GM18909 (cell line): ENCODE data around the gene ANO7.

Experiments
- ATAC-seq: cut with Tn5 transposase; IDR thresholded peaks from one replicate; pipeline ENCODE4 v1.9.1; 2021; ENCODE audit warnings: mild to moderate bottlenecking; ENCODE audit not compliant: unreplicated experiment, poor library complexity

ANO7 gene, protein sequence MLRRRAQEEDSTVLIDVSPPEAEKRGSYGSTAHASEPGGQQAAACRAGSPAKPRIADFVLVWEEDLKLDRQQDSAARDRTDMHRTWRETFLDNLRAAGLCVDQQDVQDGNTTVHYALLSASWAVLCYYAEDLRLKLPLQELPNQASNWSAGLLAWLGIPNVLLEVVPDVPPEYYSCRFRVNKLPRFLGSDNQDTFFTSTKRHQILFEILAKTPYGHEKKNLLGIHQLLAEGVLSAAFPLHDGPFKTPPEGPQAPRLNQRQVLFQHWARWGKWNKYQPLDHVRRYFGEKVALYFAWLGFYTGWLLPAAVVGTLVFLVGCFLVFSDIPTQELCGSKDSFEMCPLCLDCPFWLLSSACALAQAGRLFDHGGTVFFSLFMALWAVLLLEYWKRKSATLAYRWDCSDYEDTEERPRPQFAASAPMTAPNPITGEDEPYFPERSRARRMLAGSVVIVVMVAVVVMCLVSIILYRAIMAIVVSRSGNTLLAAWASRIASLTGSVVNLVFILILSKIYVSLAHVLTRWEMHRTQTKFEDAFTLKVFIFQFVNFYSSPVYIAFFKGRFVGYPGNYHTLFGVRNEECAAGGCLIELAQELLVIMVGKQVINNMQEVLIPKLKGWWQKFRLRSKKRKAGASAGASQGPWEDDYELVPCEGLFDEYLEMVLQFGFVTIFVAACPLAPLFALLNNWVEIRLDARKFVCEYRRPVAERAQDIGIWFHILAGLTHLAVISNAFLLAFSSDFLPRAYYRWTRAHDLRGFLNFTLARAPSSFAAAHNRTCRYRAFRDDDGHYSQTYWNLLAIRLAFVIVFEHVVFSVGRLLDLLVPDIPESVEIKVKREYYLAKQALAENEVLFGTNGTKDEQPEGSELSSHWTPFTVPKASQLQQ

GRCh38 chr2:241188361-241189092 lies at the start of gene ANO7:
TSS of gene ANO7 (plus strand) at chr2:241188677. CDS start at chr2:241190064, 1,387 bp downstream.
- no peak for ATAC-seq

DNA sequence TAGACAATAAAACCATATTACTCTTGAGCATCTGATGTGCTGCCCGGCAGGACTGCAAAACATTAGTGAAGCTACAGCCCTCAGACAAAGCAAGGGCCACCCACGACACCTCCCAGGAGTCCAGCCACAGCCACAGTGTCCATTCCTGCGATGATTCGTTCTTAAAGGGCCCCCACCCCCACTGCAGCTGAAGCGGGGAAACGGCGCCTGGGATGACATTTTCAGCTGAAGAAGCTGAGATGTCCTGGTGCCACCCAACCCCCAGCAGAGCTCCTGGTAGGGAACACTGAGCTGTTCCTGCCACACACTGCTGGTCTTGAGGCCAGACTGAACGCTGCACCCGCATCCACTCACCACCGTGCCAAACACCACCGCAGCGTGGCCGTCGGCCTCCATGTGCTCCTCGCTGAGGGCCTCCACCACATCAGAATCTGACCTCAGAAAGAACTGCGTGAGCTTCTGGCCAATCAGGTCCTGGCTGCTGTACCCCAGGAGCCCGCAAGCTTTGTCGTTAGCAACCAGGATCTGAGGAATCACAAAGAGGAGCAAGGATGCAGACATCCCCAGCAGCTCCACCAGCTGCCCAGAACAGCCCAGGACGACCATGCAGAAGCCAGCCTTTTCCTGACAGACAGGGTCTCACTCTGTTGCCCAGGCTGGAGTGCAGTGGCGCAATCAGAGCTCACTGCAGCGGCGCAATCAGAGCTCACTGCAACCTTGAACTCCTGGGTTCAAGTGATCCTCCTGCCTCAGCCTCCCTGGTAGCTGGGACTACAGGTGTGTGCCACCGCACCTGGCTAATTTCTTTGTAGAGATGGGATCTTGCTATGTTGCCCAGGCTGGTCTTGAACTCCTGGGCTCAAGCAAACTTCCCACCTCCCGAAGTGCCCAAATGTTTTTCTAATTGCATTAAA lies 48.7 kb upstream of the ANO7 start:
- no peak for ATAC-seq

- ATAC-seq: no peak
Observed at GRCh38 chr2:241140445-241140840, 48.0 kb upstream of the ANO7 start.

DNA sequence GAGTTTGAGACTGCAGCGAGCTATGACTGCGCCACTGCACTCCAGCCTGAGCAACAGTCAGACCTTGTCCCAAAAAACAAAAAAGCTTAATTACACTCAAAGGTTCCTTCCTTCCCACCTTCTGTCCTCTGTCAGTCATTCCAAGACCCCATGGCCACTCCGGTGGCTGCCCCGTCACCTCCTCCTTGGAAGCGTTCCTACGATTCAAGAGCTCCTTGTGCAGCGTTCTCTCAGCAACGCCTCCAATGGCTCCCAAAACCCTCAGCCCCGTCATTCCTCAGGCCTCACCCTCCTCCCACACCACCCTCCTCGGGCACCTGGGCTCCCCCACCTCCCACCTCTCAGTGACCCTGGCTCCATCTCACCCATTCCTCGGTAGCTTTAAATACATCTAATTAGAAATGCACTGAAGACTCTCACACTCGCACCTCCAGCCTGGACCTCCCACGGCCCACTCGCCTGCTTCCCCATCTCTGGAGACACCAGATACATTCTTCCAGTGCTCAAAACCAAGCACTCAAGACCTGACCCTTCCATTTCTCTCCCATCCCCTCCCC lies 47.2 kb upstream of the ANO7 start:
- no peak for ATAC-seq

DNA sequence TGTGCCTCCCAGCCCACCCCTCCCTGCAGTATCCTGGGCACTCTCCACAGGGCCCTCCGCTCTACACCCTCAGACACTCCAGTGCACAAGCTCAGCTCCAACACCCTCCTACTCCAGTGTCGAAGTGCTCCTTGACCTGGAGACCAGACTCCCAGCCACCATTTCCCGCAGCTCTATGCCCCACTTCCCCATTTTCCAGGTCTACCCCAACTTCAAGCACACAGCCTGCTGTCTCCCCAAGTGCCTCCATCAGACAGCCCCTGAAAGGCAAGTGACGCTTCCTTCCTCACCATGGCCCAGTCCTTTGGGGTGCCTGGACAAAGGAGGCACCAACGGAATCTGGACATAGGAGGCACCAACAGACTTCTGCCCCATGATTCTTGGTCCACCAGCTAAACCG lies 46.4 kb upstream of the ANO7 start:
- ATAC-seq: no peak

GRCh38 chr2:241142593-241142992 lies 45.9 kb upstream of the ANO7 start:
- no peak for ATAC-seq

DNA sequence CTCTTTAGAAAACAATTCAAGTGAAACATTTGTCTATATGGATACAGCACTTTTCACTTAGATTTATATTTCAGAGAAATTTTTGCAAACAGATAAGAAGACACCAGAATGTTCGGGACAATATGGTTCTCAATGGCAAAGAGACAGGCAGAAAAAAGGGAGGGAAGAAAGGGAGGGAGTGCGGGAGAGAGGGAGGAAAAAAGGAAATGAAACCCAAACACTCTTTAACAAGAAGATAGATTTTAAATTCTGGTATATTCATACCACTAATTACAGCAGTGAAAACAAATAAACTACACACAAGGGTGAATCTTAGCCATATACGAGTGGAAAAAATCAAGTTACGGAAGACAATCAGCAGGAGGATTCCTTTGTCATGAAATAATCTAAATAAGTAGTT lies 42.2 kb upstream of the ANO7 start:
- ATAC-seq: no peak

- no peak for ATAC-seq
Observed at GRCh38 chr2:241147336-241147735, 41.1 kb upstream of the ANO7 start.

DNA sequence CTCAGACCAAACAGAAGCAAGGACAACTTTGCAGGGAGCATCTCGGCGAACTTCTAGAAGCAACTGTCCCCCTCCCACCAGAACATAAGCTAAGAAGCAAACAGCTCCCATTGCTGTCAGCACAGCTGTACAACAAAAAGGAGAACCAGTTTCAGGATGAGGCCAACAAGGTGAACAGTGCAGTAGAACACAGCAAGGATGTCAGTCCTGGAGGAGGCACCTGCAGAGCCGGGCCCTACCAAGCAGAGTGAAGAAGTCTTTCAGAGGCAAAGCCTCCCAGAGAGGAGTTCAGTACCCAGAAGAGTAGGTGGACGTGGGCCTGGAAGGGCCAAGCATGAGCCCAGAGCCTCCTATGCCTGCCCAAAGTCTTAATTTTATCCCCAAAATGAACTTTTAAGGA lies 40.2 kb upstream of the ANO7 start:
- no peak for ATAC-seq

DNA sequence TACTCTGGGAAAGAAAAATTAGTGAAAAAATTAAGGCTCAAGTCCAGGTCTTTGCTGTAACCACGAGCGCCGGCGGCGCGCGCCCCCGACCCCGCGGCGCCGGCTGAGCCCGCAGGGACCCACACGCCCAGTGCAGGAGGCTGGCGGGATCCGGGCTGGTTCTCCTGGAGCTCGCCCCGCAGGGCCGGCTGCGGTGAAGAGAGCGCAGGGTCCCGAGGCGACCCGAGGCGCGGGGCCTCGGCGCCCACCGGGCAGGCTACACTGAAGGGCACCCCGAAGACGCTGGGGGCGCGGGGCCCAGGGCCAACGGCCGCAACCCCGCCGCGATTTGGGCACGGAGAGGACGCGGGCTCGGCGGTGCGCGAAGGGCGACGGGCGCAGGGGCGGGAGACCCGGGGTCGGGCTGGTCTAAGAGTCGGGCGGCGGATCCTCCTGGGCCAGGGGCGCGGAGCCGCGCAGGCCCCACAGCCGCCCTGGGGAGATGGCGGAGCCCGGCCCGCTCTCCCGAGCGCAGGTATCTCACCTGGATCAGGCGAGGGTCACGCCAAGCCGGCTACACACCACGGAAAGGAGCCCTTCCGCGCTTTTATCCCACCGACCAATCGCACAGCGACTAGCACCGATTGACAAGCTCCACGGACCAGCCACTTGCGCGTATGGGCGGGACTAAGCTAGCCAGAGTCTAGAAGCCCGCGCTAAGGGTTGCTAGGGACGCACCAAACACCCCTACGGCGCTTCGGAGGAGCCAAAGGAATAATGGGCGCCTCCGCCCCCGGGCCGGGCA lies 39.4 kb upstream of the ANO7 start, which contains the start of gene PASK:
PASK (minus strand) TSS at position 582 of the 784 bp plus-strand sequence. CDS start 6,440 bp downstream, outside the sequence.
- ATAC-seq: peak; percentile 77

GRCh38 chr2:241149675-241149924 lies 38.9 kb upstream of the ANO7 start:
- peak; percentile 7 for ATAC-seq

GRCh38 chr2:241149925-241150659 lies 38.4 kb upstream of the ANO7 start, which contains the start of gene PPP1R7:
TSS of gene PPP1R7 (plus strand) at chr2:241150467. CDS start at chr2:241150496, 29 bp downstream.
- peak; percentile 78 for ATAC-seq

- no peak for ATAC-seq
Observed at GRCh38 chr2:241150660-241151530, 37.6 kb upstream of the ANO7 start.

- ATAC-seq: no peak
Observed at GRCh38 chr2:241151934-241152660, 36.4 kb upstream of the ANO7 start.

DNA sequence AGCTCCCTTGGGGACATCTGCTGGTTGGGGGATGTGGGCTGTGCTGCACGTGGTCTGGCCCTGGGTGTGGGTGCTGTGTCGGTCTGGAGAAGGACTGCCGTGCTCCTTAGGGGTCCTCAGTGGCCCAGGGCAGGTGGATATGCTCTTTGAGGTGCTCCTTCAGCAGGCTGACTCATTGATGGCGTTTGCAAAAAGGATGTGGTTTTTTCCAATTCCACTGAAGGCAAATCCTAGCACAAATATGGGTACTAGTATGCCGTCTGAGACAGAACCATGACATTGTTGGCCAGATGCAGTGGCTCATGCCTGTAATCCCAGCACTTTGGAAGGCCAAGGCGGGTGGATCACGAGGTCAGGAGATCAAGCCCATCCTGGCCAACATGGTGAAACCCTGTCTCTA lies 34.9 kb upstream of the ANO7 start:
- ATAC-seq: no peak

- no peak for ATAC-seq
Observed at GRCh38 chr2:241154915-241155314, 33.6 kb upstream of the ANO7 start.
